NB4 (cell line): ENCODE data around the gene CNGA1.

Experiments
- DNase-seq: peaks from one replicate; pipeline ENCODE4 v3.0.0; 2010; ENCODE audit warnings: low read depth
- H3K4me3 ChIP-seq: one replicate; pipeline ENCODE4 v1.5.1; 2011; ENCODE audit warnings: mild to moderate bottlenecking, low read depth, low read length, moderate library complexity
- CTCF ChIP-seq: IDR thresholded peaks from one replicate; pipeline ENCODE4 v1.5.1; 2012; ENCODE audit warnings: low read depth, low read length
- MYC ChIP-seq: IDR thresholded peaks from 2 replicates; pipeline ENCODE4 v1.6.1; 2011; ENCODE audit warnings: low read depth, low read length
- POLR2A ChIP-seq: IDR thresholded peaks from 2 replicates; pipeline ENCODE4 v1.6.1; 2011; ENCODE audit warnings: mild to moderate bottlenecking; ENCODE audit not compliant: insufficient read length; ENCODE audit errors: extremely low read depth
- TF ChIP-seq, protein P1 (sequence below): IDR thresholded peaks from 2 replicates; pipeline ENCODE4 v1.6.1; 2011; ENCODE audit warnings: low read depth, low read length

Gene CNGA1

GRCh38 chr4:47914926-47915237, 101.6 kb downstream of the CNGA1 start:
- no peak for DNase-seq

DNA sequence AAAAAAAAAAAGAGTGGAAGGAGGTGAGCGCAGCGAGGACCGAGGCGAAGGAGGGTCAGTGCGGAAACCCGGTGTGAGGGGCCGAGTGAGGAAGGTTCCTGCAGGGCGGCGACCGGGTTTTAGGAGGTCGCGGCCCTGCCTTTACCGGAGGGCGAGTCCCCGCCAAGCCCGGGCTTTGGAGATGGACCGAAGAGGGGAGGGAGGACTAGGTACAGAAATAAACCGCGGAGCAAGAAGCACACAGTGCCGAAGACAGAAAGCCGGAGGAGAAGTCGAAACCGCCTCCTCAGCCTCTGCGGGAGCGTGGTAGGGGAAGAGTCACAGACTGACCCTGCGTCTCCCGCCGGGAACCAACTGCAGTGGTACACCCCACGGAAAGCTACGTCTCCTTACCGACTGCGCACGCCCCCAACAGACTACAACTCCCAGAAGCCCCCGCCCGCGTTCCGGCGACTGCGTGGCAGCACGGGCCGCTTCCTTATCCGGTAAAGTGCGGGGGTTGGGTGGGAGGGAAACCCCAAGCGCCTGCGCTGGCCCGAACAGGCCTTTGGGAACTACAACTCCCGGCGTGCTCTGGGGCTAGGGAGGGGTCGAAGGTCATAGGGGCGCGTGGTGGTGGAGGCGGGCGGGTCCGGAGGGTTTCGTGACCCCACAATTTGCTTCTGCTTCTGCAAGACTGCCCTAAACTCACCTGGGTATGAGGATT, 102.1 kb downstream of the CNGA1 start, which contains the start of gene NFXL1:
Gene NFXL1, minus strand, starts transcription at position 364 of the 706 bp plus-strand sequence. CDS start 380 bp downstream, outside the sequence.
- peak within 1 kb of the TSS; percentile 88 for H3K4me3 ChIP-seq
- DNase-seq: peak; percentile 99
- TF ChIP-seq, protein P1, sequence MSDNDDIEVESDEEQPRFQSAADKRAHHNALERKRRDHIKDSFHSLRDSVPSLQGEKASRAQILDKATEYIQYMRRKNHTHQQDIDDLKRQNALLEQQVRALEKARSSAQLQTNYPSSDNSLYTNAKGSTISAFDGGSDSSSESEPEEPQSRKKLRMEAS: peak; percentile 74
- TF ChIP-seq CTCF (no peak), MYC (peak; percentile 85), POLR2A (peak; percentile 86)

More at GRCh38 chr4:47914926-47915237, 101.6 kb downstream of the CNGA1 start:
- H3K4me3 ChIP-seq: peak overlapping the region; percentile 73
- TF ChIP-seq MYC (no peak), POLR2A (no peak), CTCF (no peak)
- TF ChIP-seq, protein P1: no peak

DNA sequence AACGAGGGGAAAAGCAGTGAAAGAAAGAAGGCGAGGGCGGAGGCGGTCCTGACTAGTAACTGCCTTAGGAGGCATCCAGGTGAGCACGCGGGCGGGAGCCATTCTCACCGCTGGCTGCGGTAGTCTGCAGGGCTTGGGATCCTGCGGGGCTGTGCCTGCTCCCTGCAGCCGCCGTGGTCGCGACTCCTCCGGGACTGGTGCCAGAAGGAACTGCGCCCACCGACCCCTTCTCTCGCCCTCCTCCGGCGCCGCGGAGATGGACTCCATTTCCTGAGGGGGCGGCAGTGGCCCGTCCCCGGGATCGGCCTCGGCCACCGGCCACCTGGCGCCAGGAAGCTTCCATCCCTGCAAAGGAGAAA, 102.6 kb downstream of the CNGA1 start:
- peak; percentile 43 for DNase-seq
- TF ChIP-seq MYC (peak; percentile 56), POLR2A (no peak), CTCF (no peak)
- TF ChIP-seq, protein P1: 0 out of 2 replicates have a peak, but pooled peaks have one; percentile 32
- H3K4me3 ChIP-seq: peak overlapping the region; percentile 88

- peak; percentile 23 for DNase-seq
- TF ChIP-seq, protein P1: no peak
- TF ChIP-seq POLR2A (no peak), CTCF (no peak)
- peak overlapping the region; percentile 88 for H3K4me3 ChIP-seq
Observed at GRCh38 chr4:47913330-47913729, 103.2 kb downstream of the CNGA1 start.

GRCh38 chr4:47907089-47907646, 109.3 kb downstream of the CNGA1 start:
- DNase-seq: no peak
- TF ChIP-seq MYC (no peak), POLR2A (no peak), CTCF (no peak)
- TF ChIP-seq, protein P1: no peak
- no peak overlapping the region for H3K4me3 ChIP-seq
